OCI-LY7 (cell line): ENCODE measurements around the gene EIF4EBP2.

ENCODE experiments used
- CTCF ChIP-seq: fragments of 200-600 bp; sonication (generic); conservative IDR thresholded peaks from 2 replicates; pipeline ENCODE4 v1.5.1; 2014; ENCODE audit warnings: mild to moderate bottlenecking, antibody characterized with exemption, low read length, moderate library complexity, mixed read lengths
- EZH2phosphoT487 ChIP-seq: fragments of 200-600 bp; sonication (generic); IDR thresholded peaks from 2 replicates; pipeline ENCODE4 v1.6.1; 2018; ENCODE audit warnings: low read depth, borderline replicate concordance, mild to moderate bottlenecking, mixed run types, antibody characterized with exemption, low read length, moderate library complexity, mixed read lengths

DNA sequence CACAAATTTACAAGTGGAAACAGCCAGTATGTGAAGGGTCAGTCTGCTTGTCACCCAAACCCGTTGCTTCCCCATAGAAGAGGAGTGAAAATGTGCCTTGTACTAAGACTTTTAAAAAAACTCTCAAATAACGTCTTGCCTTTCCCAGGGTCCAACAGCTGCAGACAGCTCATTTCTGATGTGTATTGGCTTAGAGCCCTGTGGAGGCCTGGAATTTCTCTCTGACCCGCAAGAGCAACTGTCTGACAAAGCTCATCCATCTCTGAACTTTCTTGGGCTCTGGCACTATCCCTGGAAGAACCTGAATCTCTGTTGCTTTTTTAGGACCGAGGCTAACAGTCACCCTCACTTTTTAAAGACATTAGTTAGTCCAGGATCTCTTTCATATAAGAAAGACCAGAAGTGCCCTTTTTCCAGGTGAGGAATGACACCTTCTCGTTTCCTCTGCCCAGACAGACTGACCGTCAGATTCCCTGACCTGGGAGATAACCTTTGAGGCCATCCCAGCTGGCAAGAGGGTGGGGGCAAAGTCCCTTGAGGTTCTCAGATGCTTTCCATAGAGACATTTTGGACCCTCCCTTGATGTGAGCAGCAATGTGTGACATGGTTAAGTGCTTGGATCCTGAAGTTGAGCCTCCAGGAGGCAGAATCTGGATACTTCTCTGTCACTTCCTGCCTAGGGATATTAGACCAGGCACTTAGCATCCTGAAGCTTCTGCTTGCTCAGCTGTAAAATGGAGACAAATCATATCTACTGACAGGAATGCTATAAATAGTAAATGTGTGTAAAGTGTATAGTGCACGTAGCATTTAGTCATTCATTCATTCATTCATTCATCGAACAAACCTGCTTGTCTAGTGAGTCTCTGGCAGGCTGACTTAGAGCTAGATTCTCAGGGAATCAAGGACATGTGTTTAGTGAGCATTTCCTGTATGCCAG, 42.0 kb downstream of the EIF4EBP2 start:
- no peak for TF ChIP-seq CTCF
- no peak for TF ChIP-seq EZH2phosphoT487
